Fibroblast of upper back skin (primary cell): ENCODE measurements around the gene VAMP3.

Experiments
- DNase-seq: peaks from one replicate; pipeline ENCODE4 v3.0.0-alpha.2; 2013

VAMP3 gene, protein sequence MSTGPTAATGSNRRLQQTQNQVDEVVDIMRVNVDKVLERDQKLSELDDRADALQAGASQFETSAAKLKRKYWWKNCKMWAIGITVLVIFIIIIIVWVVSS

DNA sequence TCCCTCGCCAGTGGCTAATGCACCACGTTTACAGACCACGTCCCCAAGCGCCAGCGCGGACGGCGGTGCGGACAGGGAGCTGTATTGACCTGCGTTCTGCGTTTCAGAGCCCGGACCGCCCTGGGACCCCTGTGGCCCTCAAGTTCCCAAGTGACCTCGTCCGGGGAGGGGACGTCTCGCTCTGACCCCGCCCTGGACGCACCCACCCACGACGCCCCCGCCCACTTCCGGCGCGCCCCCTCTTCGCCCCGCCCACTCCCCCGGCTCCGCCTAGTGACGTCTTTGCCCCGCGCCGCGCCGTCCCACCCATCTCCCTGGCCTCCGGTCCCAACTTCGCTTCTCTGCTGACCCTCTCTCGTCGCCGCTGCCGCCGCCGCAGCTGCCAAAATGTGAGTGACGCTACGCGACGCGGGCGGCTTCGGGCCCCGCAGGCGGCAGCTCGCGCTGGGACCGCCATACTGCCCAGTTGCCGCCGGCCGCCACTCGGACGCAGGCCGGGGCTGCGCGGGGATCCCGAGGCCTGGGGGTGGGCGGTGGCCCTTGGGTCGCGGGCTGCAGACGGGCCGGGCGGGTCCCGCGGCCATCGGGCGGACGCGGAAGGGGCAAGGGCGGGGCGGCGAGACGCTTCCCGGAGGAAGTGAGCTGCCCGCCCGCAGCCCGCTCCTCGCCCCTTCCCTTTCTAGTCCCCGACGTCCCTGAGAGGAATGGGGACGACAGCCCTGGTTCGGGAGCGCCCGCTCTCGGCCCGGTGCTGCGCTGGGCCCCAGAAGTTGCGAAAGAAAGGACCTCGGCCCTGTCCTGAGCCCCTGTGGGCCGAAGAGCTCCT, at the start of gene VAMP3:
VAMP3 (plus strand) TSS at position 300 of the 826 bp plus-strand sequence; CDS start at position 388, 88 bp downstream.
- DNase-seq = peak; percentile 74

GRCh38 chr1:7721940-7722669, 49.0 kb upstream of the VAMP3 start:
- DNase-seq = no peak

DNA sequence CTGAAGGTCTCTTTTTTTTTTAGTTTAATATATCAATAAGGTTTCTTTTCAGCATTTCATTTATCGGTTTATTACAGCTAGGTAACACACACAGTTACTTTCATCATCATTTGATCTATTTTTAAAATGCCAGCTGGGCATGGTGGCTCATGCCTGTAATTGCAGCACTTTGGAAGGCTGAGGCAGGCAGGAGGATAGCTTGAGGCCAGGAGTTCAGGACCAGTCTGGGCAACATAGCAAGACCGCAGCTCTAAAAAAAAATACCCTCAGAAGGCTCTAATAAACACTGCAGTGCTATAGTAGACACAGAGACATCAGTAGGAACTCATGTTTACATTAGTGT, 48.5 kb upstream of the VAMP3 start:
- DNase-seq = no peak

GRCh38 chr1:7726623-7727022, 44.5 kb upstream of the VAMP3 start:
- DNase-seq = no peak

DNA sequence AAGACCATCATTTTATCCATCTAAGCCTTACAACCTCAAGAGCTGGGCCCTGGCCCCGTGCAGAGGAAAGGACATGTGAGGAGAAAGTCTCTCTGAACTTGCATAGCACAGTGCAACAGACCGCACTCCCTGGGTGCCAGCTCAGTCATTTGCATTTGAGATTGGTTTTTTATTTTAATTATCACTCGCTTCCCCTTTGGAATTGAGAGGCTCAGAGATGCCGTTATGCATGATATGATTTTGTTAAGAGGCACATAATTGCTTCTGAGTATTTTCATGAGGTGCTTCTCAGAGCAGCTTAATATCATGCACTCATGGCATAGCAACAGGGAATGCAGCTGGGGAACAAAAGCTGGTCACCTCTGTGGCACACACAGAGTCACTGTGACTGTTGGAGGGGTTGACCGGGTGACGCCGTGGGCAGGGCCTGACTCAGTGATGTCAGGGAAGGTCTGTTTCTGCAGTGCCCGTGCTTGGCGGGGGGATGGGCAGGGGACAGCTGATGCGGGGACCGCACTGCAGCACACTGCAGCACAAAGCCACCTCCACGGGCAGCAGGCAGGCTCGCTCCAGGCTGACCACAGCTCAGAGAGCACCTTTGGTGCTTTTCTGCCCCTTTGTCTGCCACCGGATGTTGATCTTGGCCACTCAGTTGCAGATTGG, 43.2 kb upstream of the VAMP3 start:
- no peak for DNase-seq

DNA sequence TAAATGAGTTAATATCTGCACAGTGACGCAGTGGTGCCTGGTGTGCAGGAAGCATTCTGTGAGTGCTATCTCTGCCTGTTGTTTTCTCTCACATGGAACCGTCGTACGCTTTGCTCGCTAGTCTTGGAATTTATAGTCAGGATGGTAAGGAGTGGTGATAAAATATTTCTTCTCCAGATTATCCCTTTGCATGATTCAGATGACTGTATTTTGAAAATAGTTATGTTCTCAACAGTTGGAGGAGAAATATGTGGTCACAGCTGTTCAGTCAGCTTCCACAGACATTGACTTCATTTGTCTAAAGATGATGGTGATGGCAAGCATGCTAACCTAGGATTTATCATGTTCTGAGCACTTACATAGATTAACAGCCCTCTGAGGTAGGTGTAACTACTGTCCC, 41.3 kb upstream of the VAMP3 start:
- DNase-seq = no peak

GRCh38 chr1:7732331-7732730, 38.8 kb upstream of the VAMP3 start:
- no peak for DNase-seq

DNA sequence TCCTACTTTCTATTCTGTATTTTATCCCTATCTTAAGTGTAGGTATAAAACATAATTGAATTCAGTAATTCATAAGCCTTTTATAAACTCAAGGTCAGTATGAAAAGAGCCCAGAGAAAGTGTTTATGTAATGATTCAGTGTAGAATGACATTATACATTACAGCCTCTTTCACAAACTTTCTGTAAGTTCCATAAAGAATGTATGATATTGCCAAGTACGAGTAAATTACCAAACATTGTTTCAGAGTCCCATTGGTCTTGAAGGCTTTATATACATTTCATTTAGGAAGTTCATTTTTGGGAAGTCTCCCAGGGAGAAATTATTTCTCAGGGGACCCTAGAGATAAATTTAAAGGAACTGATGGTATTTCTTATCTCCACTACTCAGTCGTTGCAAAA, 37.8 kb upstream of the VAMP3 start:
- peak; percentile 15 for DNase-seq

DNA sequence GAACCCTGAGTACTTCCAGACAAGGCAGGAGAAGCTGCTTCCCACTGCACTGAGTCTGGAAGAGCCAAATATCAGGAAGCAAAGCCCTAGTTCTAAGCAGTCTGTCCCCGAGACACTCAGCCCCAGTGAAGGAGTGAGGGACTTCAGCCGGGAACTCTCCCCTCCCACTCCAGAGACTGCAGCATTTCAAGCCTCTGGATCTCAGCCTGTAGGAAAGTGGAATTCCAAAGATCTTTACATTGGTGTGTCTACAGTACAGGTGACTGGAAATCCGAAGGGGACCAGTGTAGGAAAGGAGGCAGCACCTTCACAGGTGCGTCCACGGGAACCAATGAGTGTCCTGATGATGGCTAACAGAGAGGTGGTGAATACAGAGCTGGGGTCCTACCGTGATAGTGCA, 33.1 kb upstream of the VAMP3 start:
- DNase-seq = no peak

DNA sequence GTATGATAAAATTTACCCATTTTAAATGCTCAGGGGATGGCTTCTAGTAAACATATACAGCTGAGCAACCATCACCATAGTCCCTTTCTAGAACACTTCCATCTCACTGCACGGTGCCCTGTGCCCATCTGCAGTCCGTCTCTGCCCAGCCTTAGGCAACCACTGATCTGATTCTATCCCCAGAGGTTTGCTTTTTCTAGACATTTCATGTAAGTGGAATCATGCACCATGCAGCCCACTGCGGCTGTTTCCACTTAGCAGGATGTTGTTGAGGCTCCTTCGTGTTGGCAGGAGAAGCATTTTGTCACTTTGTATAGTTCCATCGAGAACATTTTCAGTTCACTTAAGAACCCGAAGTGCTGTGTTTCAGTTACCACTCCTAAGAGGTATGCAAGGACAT, 27.8 kb upstream of the VAMP3 start:
- DNase-seq = no peak

DNA sequence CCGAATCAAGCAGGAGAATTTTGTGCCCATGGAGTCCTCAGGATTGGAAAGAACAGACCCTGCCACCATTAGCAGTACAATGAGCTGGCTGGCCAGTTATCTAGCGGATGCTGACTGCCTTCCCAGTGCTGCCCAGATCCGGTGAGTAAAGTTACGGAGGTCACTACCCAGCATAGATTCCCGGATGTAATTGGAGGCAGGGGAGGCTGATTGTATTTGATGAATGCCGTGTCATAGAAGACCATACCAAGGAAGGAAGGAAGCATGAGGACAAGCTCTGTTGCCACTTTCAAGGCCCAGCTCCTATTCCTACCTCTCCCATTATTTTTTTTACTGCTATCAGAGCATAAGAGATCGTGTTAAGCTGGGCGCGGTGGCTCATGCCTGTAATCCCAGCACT, 26.2 kb upstream of the VAMP3 start:
- DNase-seq = no peak

GRCh38 chr1:7745783-7746182, 25.3 kb upstream of the VAMP3 start:
- DNase-seq = no peak

DNA sequence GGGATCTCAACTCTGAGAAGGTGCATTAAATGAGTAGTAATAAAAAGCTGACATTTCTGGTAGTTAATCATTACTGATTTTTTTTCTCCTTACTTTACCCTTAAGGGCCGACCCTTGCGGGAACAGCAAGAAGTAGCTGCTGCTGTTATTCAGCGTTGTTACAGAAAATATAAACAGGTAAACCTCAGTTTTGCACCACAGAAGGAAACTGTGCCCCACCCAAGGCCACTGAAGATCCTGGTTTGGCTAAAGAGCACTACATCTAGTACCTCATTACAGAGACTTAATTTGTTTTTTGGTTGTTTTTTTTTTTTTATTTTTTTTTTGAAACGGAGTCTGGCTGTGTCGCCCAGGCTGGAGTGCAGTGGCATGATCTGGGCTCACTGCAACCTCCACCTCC, 23.5 kb upstream of the VAMP3 start:
- no peak for DNase-seq

DNA sequence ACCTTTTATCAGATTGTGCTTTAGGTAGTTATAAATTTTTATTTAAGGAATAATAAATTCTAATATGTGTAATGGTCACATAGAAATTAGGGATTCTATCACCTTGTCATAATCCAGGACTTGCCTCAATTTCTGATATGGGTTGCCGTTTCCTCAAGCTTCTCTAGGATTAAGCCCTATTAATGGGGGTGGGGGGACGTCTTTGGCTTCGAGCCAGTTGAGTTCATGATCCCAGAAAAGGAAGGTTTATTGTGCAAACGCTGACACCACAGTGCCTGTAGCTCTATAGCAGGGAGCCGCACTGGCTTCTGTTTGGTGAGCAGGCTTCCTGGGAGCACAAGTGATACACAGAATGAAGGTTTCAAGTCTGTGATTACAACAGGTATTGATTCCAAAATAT, 22.0 kb upstream of the VAMP3 start:
- no peak for DNase-seq

- no peak for DNase-seq
Observed at GRCh38 chr1:7751174-7751573, 19.9 kb upstream of the VAMP3 start.

GRCh38 chr1:7752512-7753417, 18.3 kb upstream of the VAMP3 start:
- peak; percentile 67 for DNase-seq

- no peak for DNase-seq
Observed at GRCh38 chr1:7753641-7754040, 17.5 kb upstream of the VAMP3 start.

GRCh38 chr1:7754234-7754633, 16.9 kb upstream of the VAMP3 start:
- no peak for DNase-seq

- DNase-seq = no peak
Observed at GRCh38 chr1:7755448-7755847, 15.6 kb upstream of the VAMP3 start.

DNA sequence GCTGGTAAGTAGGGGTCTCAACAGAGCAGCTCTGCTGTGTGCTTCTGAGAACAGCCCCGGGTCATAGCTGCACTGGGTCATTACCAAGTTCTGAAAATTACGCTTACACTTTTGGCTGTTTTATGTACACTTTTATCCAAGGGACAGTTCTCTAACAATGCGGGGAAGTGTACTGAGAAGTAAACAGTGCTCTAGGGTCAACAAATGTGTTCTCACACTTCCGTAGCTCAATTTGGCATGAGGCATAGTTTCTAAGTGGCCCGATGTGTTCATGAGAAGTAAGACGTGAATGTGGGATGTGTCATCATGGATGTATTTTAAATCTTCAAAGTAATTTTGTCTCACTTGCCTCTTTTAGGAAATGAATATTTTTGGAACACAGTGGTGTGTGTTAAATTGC, 10.9 kb upstream of the VAMP3 start:
- DNase-seq = no peak

DNA sequence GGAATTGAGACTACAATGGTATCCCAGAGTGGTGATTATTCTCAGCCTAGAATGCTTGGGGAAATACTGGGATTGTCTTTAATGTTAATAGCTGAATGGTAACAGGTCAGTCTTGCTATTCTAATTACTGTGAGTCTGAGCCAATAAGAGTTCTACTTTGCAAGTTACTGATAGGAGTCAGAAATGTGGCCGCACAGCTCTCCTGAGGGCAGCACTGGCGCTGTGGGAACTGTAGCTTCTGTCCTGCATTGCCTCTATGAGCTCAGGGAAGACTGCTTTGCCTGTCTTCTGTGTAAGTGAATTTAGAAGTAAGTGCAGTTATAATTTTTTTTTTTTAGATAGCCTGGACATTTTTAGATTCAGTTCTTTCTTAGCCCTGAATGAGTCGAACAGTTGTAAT, 10.0 kb upstream of the VAMP3 start:
- no peak for DNase-seq

DNA sequence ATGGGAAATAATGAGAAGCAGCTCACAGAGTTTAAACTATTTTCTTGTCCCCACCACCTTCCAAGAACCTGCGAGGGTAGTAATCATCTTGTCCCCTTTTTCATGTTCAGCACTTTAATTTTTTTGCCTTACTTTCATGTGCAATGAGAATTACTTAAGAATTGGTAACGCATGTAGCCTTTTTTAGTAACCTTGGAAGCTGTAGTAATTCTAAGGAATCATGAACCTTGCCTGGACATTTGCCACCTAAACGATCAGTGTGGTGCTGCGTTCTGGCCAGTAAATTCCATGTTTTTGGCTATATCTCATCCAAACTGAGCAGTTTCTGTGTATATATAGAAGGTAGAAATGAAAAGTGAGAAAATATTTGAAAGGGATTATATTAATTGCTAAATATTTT, 3.9 kb upstream of the VAMP3 start:
- DNase-seq = no peak

GRCh38 chr1:7768583-7768982, 2.5 kb upstream of the VAMP3 start:
- DNase-seq = no peak
